HCT116 (cell line): ENCODE results near the gene NINJ2. TPM values are rescaled to one million over a fixed set of nuclear protein-coding genes. Genes with fewer than 3 reads are reported as not detected.
A peak's percentile ranks its signal among the peaks of the same experiment; 100 is the strongest.
"Not testable (repeated sequence)": the region's sequence is repeated elsewhere in the genome, so short reads cannot be mapped to it uniquely, and the experiment has no call there.

Experiments used
- ATAC-seq: fragments of 200-7000 bp; cut with Tn5 transposase; 2 replicates; pipeline ENCODE4 v1.9.1; 2020; ENCODE audit warnings: mild to moderate bottlenecking, moderate library complexity
- BruUV-seq: library from RNA; stranded (reverse); fragments of 400-500 nt; replicated peaks from 2 replicates; lab custom pipeline; 2021; lab: Mats Ljungman, UMichigan
- CTCF ChIA-PET: fragments of 300-600 bp; sonication (Branson Sonifier 250); formaldehyde crosslinking; loops from one replicate; lab custom pipeline; 2021; ENCODE audit warnings: antibody characterized with exemption; lab: Charles Lee
- POLR2A ChIA-PET: fragments of 300-600, 350-600 bp; sonication (Branson Sonifier 250); formaldehyde crosslinking; loops from one replicate; lab custom pipeline; 2021; ENCODE audit warnings: antibody characterized with exemption; lab: Charles Lee
- RAD21 ChIA-PET, 2 experiments: fragments of 300-600 bp; sonication (Branson Sonifier 250); formaldehyde crosslinking; loops; one replicate each; lab custom pipeline; 2023; ENCODE audit warnings: low total read pairs in 2 of 2; ENCODE audit not compliant: uncharacterized antibody in 2 of 2, unreplicated experiment in 2 of 2, low non-redundant PET in 1 of 2; lab: Charles Lee
- DNase-seq: peaks from one replicate; pipeline ENCODE4 v3.0.0-alpha.2; 2010; ENCODE audit warnings: low read depth, low spot score
- H2AFZ ChIP-seq: fragments of 200-600 bp; shearing (Covaris generic), sonication (generic); 2 replicates; pipeline ENCODE4 v1.6.1; 2017; ENCODE audit warnings: low read depth, mixed run types, mixed read lengths, antibody characterized with exemption, low read length; ENCODE audit not compliant: poor library complexity, severe bottlenecking
- H3K27ac ChIP-seq: 2 replicates; pipeline ENCODE4 v1.5.1; 2012; ENCODE audit warnings: low read depth, low read length
- H3K27me3 ChIP-seq: fragments of 200-600 bp; sonication (generic); 2 replicates; pipeline ENCODE4 v1.6.1; 2016; ENCODE audit warnings: mixed run types, low read length, mixed read lengths; ENCODE audit not compliant: insufficient read depth
- H3K36me3 ChIP-seq, 2 experiments: fragments of 200-500 bp in 1 of 2; fragments of 200-600 bp in 1 of 2; sonication (Bioruptor generic) in 1 of 2; sonication (generic) in 1 of 2; 2 replicates each; pipeline versions ENCODE4 v1.5.1 to v1.6.1; 2014 to 2016; ENCODE audit warnings: low read length in 2 of 2, inconsistent platforms in 1 of 2, mixed read lengths in 1 of 2, mixed run types in 1 of 2; ENCODE audit not compliant: insufficient read depth in 2 of 2, control insufficient read depth in 1 of 2
- H3K4me1 ChIP-seq, 2 experiments: fragments of 200-600 bp in 1 of 2; sonication (generic) in 1 of 2; 2 replicates each; pipeline versions ENCODE4 v1.5.1 to v1.6.1; 2012 to 2017; ENCODE audit warnings: low read length in 2 of 2, inconsistent platforms in 1 of 2, mild to moderate bottlenecking in 1 of 2, mixed read lengths in 1 of 2, mixed run types in 1 of 2, moderate library complexity in 1 of 2; ENCODE audit not compliant: insufficient read depth in 2 of 2, control insufficient read depth in 1 of 2
- H3K4me2 ChIP-seq: fragments of 200-600 bp; sonication (generic); 2 replicates; pipeline ENCODE4 v1.6.1; 2017; ENCODE audit warnings: mixed run types, low read length, mixed read lengths
- H3K4me3 ChIP-seq, 2 experiments: fragments of 200-600 bp in 1 of 2; sonication (generic) in 1 of 2; replicated peaks in 1 of 2; 2 replicates each; pipeline ENCODE4 v1.5.1; 2011 to 2016; ENCODE audit warnings: low read length in 2 of 2, control low read depth in 1 of 2, low read depth in 1 of 2, mild to moderate bottlenecking in 1 of 2, mixed read lengths in 1 of 2, mixed run types in 1 of 2
- H3K79me2 ChIP-seq: fragments of 200-600 bp; sonication (generic); 2 replicates; pipeline ENCODE4 v1.6.1; 2017; ENCODE audit warnings: mild to moderate bottlenecking, mixed run types, low read length, moderate library complexity, mixed read lengths; ENCODE audit not compliant: insufficient read depth
- H3K9ac ChIP-seq: fragments of 200-600 bp; sonication (generic); 2 replicates; pipeline ENCODE4 v1.6.1; 2016; ENCODE audit warnings: low read length, mixed read lengths
- H3K9me2 ChIP-seq: fragments of 200-600 bp; sonication (generic), shearing (Covaris generic); 2 replicates; pipeline ENCODE4 v1.6.1; 2017; ENCODE audit warnings: mixed run types, mild to moderate bottlenecking, moderate library complexity; ENCODE audit not compliant: insufficient read depth
- H3K9me3 ChIP-seq, 2 experiments: fragments of 200-500 bp in 1 of 2; fragments of 200-600 bp in 1 of 2; sonication (Bioruptor generic) in 1 of 2; sonication (generic) in 1 of 2; 2 replicates each; pipeline ENCODE4 v1.6.1; 2014 to 2017; ENCODE audit warnings: low read length in 2 of 2, mixed read lengths in 2 of 2, inconsistent platforms in 1 of 2, low read depth in 1 of 2, mild to moderate bottlenecking in 1 of 2, mixed run types in 1 of 2, moderate library complexity in 1 of 2; ENCODE audit not compliant: control insufficient read depth in 1 of 2, insufficient read depth in 1 of 2
- H4K20me1 ChIP-seq: fragments of 200-600 bp; sonication (generic), shearing (Covaris generic); 2 replicates; pipeline ENCODE4 v1.6.1; 2017; ENCODE audit warnings: mixed run types, mild to moderate bottlenecking, moderate library complexity; ENCODE audit not compliant: insufficient read depth
- CBX3 ChIP-seq: IDR thresholded peaks from 2 replicates; pipeline ENCODE4 v1.6.1; 2012; ENCODE audit warnings: low read depth
- EZH2 ChIP-seq: fragments of 200-600 bp; sonication (generic); IDR thresholded peaks from 2 replicates; pipeline ENCODE4 v1.6.1; 2017; ENCODE audit warnings: antibody characterized with exemption, mixed run types
- EZH2phosphoT487 ChIP-seq: fragments of 200-600 bp; IDR thresholded peaks from 2 replicates; pipeline ENCODE4 v1.6.1; 2018; ENCODE audit warnings: antibody characterized with exemption, borderline replicate concordance
- JUND ChIP-seq: IDR thresholded peaks from 2 replicates; pipeline ENCODE4 v1.6.1; 2012
- POLR2A ChIP-seq: IDR thresholded peaks from 2 replicates; pipeline ENCODE4 v1.7.0; 2011; ENCODE audit warnings: borderline replicate concordance; ENCODE audit not compliant: insufficient read depth, insufficient read length; ENCODE audit errors: extremely low read depth
- SIN3A ChIP-seq: IDR thresholded peaks from 2 replicates; pipeline ENCODE4 v1.6.1; 2012; ENCODE audit warnings: low read depth
- SP1 ChIP-seq: IDR thresholded peaks from 2 replicates; pipeline ENCODE4 v1.6.1; 2012; ENCODE audit warnings: low read depth
- SRF ChIP-seq: IDR thresholded peaks from 2 replicates; pipeline ENCODE4 v1.6.1; 2012; ENCODE audit warnings: low read depth
- YY1 ChIP-seq: IDR thresholded peaks from 2 replicates; pipeline ENCODE4 v1.6.1; 2011; ENCODE audit warnings: low read length, low read depth, moderate library complexity, mild to moderate bottlenecking; ENCODE audit not compliant: insufficient replicate concordance; ENCODE audit errors: extremely low read depth
- ZFX ChIP-seq: fragments of 450-650 bp; IDR thresholded peaks from 2 replicates; pipeline ENCODE4 v1.6.1; 2017
- intact Hi-C: fragments of 100-400 bp; cut with micrococcal nuclease; formaldehyde crosslinking; loops from 2 replicates; pipeline ENCODE4 v1.10.0; 2022
- total RNA-seq: library from RNA; stranded (reverse); gene quantifications from one replicate; pipeline ENCODE4 v1.2.1, GENCODE V29; 2021; ENCODE audit not compliant: unreplicated experiment
- TF ChIP-seq, protein P1 (sequence below): IDR thresholded peaks from 2 replicates; pipeline ENCODE4 v1.6.1; 2012

The NINJ2 gene
- total RNA-seq, 1 experiment from 2014 or later: not detected

DNA sequence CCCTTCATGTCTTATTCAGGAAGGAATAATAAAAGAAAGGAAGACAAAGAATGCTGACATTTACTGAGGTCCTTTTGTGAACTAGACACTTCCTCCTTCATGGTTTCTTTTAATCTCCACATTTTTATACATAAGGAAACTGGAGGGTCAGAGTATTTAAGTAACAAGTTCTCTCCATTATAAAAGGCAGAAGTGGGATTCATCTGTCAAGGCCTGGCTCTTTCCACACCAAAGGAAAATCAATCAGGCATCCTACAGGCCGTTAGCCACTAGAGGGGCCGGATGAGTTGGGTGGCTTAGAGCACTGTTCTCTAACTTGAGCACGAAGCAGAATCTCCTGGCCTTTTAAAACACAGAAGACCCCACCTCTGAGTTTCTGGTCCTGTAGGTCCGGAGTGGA lies 36.8 kb upstream of the NINJ2 start:
- Histone ChIP-seq H4K20me1 (no peaks in the 10 kb centered on the region), H3K9me2 (no peaks in the 10 kb centered on the region), H3K4me3 (no peak overlapping the region), H3K9me3 (peaks cover 5 to 11% of the 10 kb centered on the region in 2 experiments; a peak in 1 of 4 replicates), H3K27ac (no peak overlapping the region), H2AFZ (no peak overlapping the region), H3K9ac (no peak overlapping the region), H3K27me3 (no peaks in the 10 kb centered on the region), H3K4me2 (no peak overlapping the region), H3K79me2 (no peaks in the 10 kb centered on the region), H3K4me1 (no peaks in the 10 kb centered on the region), H3K36me3 (no peaks in the 10 kb centered on the region)
- TF ChIP-seq ZFX (no peak), SP1 (no peak), SIN3A (no peak), POLR2A (no peak), EZH2phosphoT487 (no peak), EZH2 (no peak), YY1 (no peak), JUND (no peak), SRF (no peak)
- TF ChIP-seq, protein P1, sequence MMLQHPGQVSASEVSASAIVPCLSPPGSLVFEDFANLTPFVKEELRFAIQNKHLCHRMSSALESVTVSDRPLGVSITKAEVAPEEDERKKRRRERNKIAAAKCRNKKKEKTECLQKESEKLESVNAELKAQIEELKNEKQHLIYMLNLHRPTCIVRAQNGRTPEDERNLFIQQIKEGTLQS: no peak
- DNase-seq (no peak), ATAC-seq (no peak)
- ChIA-PET CTCF (no interaction called here), POLR2A (no interaction called here), RAD21 (interaction anchor here in 1 of 2 experiments (0.6 kb wide), 1 partner anchor 200 kb away, joined by 4 read pairs; no protein-coding TSS in a partner anchor)
- BruUV-seq: no TSS peak
- intact Hi-C loops: no loop called here

GRCh38 chr12:698222-698621 lies 35.0 kb upstream of the NINJ2 start:
- not testable (repeated sequence) for ATAC-seq, H3K4me1 ChIP-seq, H2AFZ ChIP-seq, BruUV-seq, H3K4me3 ChIP-seq, H4K20me1 ChIP-seq, H3K4me2 ChIP-seq, H3K9me2 ChIP-seq
- TF ChIP-seq CBX3: 0 out of 2 replicates have a peak, but pooled peaks have one; percentile 60
- TF ChIP-seq, all 23 proteins: peak for 1; not testable (repeated sequence) for 22
- DNase-seq, H3K36me3 ChIP-seq, intact Hi-C loops, RAD21 ChIA-PET, H3K27ac ChIP-seq, H3K79me2 ChIP-seq, H3K27me3 ChIP-seq, POLR2A ChIA-PET, H3K9ac ChIP-seq, CTCF ChIA-PET: not testable (repeated sequence)
- H3K9me3 ChIP-seq: peaks cover 5 to 11% of the 10 kb centered on the region in 2 experiments; a peak in 1 of 4 replicates
